ENCODE measurements around the gene CUL9. TPM values are rescaled to one million over a fixed set of nuclear protein-coding genes. Genes with fewer than 3 reads are reported as not detected.
A peak's percentile ranks its signal among the peaks of the same experiment; 100 is the strongest.

CUL9 gene
- total RNA-seq, 1 donor from 2014 or later, result 57.0 TPM

GRCh38 chr6:43178951-43179830 is 2.8 kb upstream of the CUL9 start:
- TF ChIP-seq CTCF (IDR thresholded peaks at IDR 0.05; ENCODE audit: unreplicated experiment), result no peak
- Mint-ChIP-seq H3K4me1 (ENCODE audit: low read depth) (peaks cover 22% of the 10 kb centered on the region), H3K9me3 (ENCODE audit: low read depth) (no peaks in the 10 kb centered on the region), H3K27me3 (no peaks in the 10 kb centered on the region), H3K36me3 (ENCODE audit: insufficient read depth) (peaks cover 4% of the 10 kb centered on the region), H3K27ac (no peak overlapping the region), H3K4me3 (ENCODE audit: low read depth) (no peak overlapping the region)
- DNase-seq (ENCODE audit: low spot score, unreplicated experiment), result no peak

GRCh38 chr6:43180058-43180457 is 1.9 kb upstream of the CUL9 start:
- DNase-seq (ENCODE audit: low spot score, unreplicated experiment), result no peak
- TF ChIP-seq CTCF (IDR thresholded peaks at IDR 0.05; ENCODE audit: unreplicated experiment), result no peak
- Mint-ChIP-seq H3K9me3 (ENCODE audit: low read depth) (no peaks in the 10 kb centered on the region), H3K36me3 (ENCODE audit: insufficient read depth) (peaks cover 4% of the 10 kb centered on the region), H3K4me1 (ENCODE audit: low read depth) (peaks cover 17% of the 10 kb centered on the region), H3K4me3 (ENCODE audit: low read depth) (no peak overlapping the region), H3K27me3 (no peaks in the 10 kb centered on the region), H3K27ac (no peak overlapping the region)

- H3K27ac Mint-ChIP-seq, result peak overlapping the region; percentile 79
- DNase-seq (ENCODE audit: low spot score, unreplicated experiment), result no peak
Measured at GRCh38 chr6:43180985-43181384, 1.0 kb upstream of the CUL9 start.

GRCh38 chr6:43181621-43181941 is 415 bp upstream of the CUL9 start:
- no peak for TF ChIP-seq CTCF (IDR thresholded peaks at IDR 0.05; ENCODE audit: unreplicated experiment)
- H3K4me1 Mint-ChIP-seq (ENCODE audit: low read depth), result peaks cover 16% of the 10 kb centered on the region
- no peak for DNase-seq (ENCODE audit: low spot score, unreplicated experiment)
- peak overlapping the region; percentile 79 for H3K27ac Mint-ChIP-seq
- H3K4me3 Mint-ChIP-seq (ENCODE audit: low read depth), result peak overlapping the region; percentile 87
- H3K36me3 Mint-ChIP-seq (ENCODE audit: insufficient read depth), result peaks cover 10% of the 10 kb centered on the region
- no peaks in the 10 kb centered on the region for H3K9me3 Mint-ChIP-seq (ENCODE audit: low read depth)
- H3K27me3 Mint-ChIP-seq, result no peaks in the 10 kb centered on the region

More at GRCh38 chr6:43180985-43181384, 1.0 kb upstream of the CUL9 start:
- H3K36me3 Mint-ChIP-seq (ENCODE audit: insufficient read depth), result peaks cover 7% of the 10 kb centered on the region
- TF ChIP-seq CTCF (IDR thresholded peaks at IDR 0.05; ENCODE audit: unreplicated experiment), result no peak
- peak overlapping the region; percentile 87 for H3K4me3 Mint-ChIP-seq (ENCODE audit: low read depth)
- no peaks in the 10 kb centered on the region for H3K27me3 Mint-ChIP-seq
- H3K4me1 Mint-ChIP-seq (ENCODE audit: low read depth), result peaks cover 16% of the 10 kb centered on the region
- no peaks in the 10 kb centered on the region for H3K9me3 Mint-ChIP-seq (ENCODE audit: low read depth)

GRCh38 chr6:43183441-43183840 is 1.4 kb downstream of the CUL9 start:
- peaks cover 16% of the 10 kb centered on the region for H3K4me1 Mint-ChIP-seq (ENCODE audit: low read depth)
- no peaks in the 10 kb centered on the region for H3K27me3 Mint-ChIP-seq
- no peak for TF ChIP-seq CTCF (IDR thresholded peaks at IDR 0.05; ENCODE audit: unreplicated experiment)
- peak overlapping the region; percentile 87 for H3K4me3 Mint-ChIP-seq (ENCODE audit: low read depth)
- H3K27ac Mint-ChIP-seq, result no peak overlapping the region
- no peaks in the 10 kb centered on the region for H3K9me3 Mint-ChIP-seq (ENCODE audit: low read depth)
- peaks cover 11% of the 10 kb centered on the region for H3K36me3 Mint-ChIP-seq (ENCODE audit: insufficient read depth)
- DNase-seq (ENCODE audit: low spot score, unreplicated experiment), result no peak

Measured in progenitor cell of endocrine pancreas (in vitro differentiated cells).